Esophagus squamous epithelium (tissue), 4 donors: ENCODE measurements around the gene ARFGAP3.

ENCODE experiments used
- POLR2A ChIP-seq, 4 donors: fragments of 450-650 bp; IDR thresholded peaks; one replicate each; pipeline ENCODE4 v1.6.1; 2017; ENCODE audit warnings: antibody characterized with exemption in 4 of 4, mild to moderate bottlenecking in 4 of 4, moderate library complexity in 3 of 4
- TF ChIP-seq, protein P1 (sequence below), 6 experiments: fragments of 450-650 bp in 4 of 6; fragments of 200-600 bp in 2 of 6; sonication (generic) in 2 of 6; IDR thresholded peaks; one replicate each; pipeline ENCODE4 v1.5.1; 2016 to 2019; ENCODE audit warnings: antibody characterized with exemption in 6 of 6, mild to moderate bottlenecking in 4 of 6, moderate library complexity in 4 of 6

- TF ChIP-seq, protein P1, sequence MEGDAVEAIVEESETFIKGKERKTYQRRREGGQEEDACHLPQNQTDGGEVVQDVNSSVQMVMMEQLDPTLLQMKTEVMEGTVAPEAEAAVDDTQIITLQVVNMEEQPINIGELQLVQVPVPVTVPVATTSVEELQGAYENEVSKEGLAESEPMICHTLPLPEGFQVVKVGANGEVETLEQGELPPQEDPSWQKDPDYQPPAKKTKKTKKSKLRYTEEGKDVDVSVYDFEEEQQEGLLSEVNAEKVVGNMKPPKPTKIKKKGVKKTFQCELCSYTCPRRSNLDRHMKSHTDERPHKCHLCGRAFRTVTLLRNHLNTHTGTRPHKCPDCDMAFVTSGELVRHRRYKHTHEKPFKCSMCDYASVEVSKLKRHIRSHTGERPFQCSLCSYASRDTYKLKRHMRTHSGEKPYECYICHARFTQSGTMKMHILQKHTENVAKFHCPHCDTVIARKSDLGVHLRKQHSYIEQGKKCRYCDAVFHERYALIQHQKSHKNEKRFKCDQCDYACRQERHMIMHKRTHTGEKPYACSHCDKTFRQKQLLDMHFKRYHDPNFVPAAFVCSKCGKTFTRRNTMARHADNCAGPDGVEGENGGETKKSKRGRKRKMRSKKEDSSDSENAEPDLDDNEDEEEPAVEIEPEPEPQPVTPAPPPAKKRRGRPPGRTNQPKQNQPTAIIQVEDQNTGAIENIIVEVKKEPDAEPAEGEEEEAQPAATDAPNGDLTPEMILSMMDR (IDR thresholded peaks at IDR 0.05) = no peak
- TF ChIP-seq POLR2A (IDR thresholded peaks at IDR 0.05) = no peak
Measured at GRCh38 chr22:42855211-42855610, 1.9 kb downstream of the ARFGAP3 start.
